Keratinocyte (primary cell): ENCODE results near the gene ATP2B2. TPM values are rescaled to one million over a fixed set of nuclear protein-coding genes. Genes with fewer than 3 reads are reported as not detected.

Experiments
- DNase-seq: peaks from one replicate; pipeline ENCODE4 v3.0.0-alpha.2; 2011; ENCODE audit warnings: low read depth, missing footprints, low spot score
- FAIRE-seq: peaks from 2 replicates; lab custom pipeline; 2011; peaks lifted over from hg19 to GRCh38; lab: Jason Lieb, UNC
- H2AFZ ChIP-seq: 2 replicates; pipeline ENCODE4 v1.6.0; 2012; ENCODE audit warnings: low read length, control low read depth, inconsistent platforms; ENCODE audit not compliant: control insufficient read depth
- H3K27ac ChIP-seq: 2 replicates; pipeline ENCODE4 v1.5.1; 2011; ENCODE audit warnings: low read length; ENCODE audit not compliant: control insufficient read depth, insufficient read depth
- H3K27me3 ChIP-seq: 3 replicates; pipeline ENCODE4 v1.6.0; 2011; ENCODE audit warnings: low read length; ENCODE audit not compliant: control insufficient read depth, insufficient read depth; ENCODE audit errors: extremely low read depth
- H3K36me3 ChIP-seq, 2 experiments: 2 replicates in 1 of 2; 3 replicates in 1 of 2; pipeline ENCODE4 v1.5.1; 2011; ENCODE audit warnings: low read length in 2 of 2, mild to moderate bottlenecking in 1 of 2; ENCODE audit not compliant: control insufficient read depth in 2 of 2, insufficient read depth in 2 of 2; ENCODE audit errors: extremely low read depth in 1 of 2
- H3K4me1 ChIP-seq: 3 replicates; pipeline ENCODE4 v1.5.1; 2011; ENCODE audit warnings: low read length; ENCODE audit not compliant: control insufficient read depth, insufficient read depth; ENCODE audit errors: extremely low read depth
- H3K4me2 ChIP-seq: 3 replicates; pipeline ENCODE4 v1.6.0; 2011; ENCODE audit warnings: low read depth, low read length; ENCODE audit not compliant: control insufficient read depth, insufficient read depth; ENCODE audit errors: extremely low read depth
- H3K4me3 ChIP-seq, 3 experiments: fragments of 200-600 bp in 1 of 3; sonication (generic) in 1 of 3; 2 replicates in 2 of 3; 3 replicates in 1 of 3; pipeline ENCODE4 v1.5.1; 2011 to 2016; ENCODE audit warnings: low read length in 3 of 3, mild to moderate bottlenecking in 3 of 3, control low read depth in 2 of 3, inconsistent platforms in 1 of 3, low read depth in 1 of 3, mixed read lengths in 1 of 3, mixed run types in 1 of 3, moderate library complexity in 1 of 3; ENCODE audit not compliant: control insufficient read depth in 2 of 3, insufficient read depth in 2 of 3; ENCODE audit errors: extremely low read depth in 1 of 3
- H3K79me2 ChIP-seq: 2 replicates; pipeline ENCODE4 v1.6.0; 2012; ENCODE audit warnings: low read length; ENCODE audit not compliant: control insufficient read depth, insufficient read depth
- H3K9ac ChIP-seq: 3 replicates; pipeline ENCODE4 v1.6.0; 2011; ENCODE audit warnings: low read length; ENCODE audit not compliant: control insufficient read depth, insufficient read depth; ENCODE audit errors: extremely low read depth
- H3K9me1 ChIP-seq: 3 replicates; pipeline ENCODE4 v1.6.0; 2011; ENCODE audit warnings: low read length; ENCODE audit not compliant: control insufficient read depth, insufficient read depth; ENCODE audit errors: extremely low read depth
- H3K9me3 ChIP-seq: 2 replicates; pipeline ENCODE4 v1.5.1; 2012; ENCODE audit warnings: low read depth, low read length; ENCODE audit not compliant: control insufficient read depth
- H4K20me1 ChIP-seq: 3 replicates; pipeline ENCODE4 v1.6.0; 2011; ENCODE audit warnings: low read length; ENCODE audit not compliant: control insufficient read depth, insufficient read depth; ENCODE audit errors: extremely low read depth
- CTCF ChIP-seq, 3 experiments: IDR thresholded peaks in 1 of 3; conservative IDR thresholded peaks in 1 of 3; optimal IDR thresholded peaks in 1 of 3; 2 replicates in 2 of 3; 3 replicates in 1 of 3; pipeline versions ENCODE3 to v1.5.1; 2011; ENCODE audit warnings: low read length in 3 of 3, mild to moderate bottlenecking in 3 of 3, moderate library complexity in 2 of 3, control low read depth in 1 of 3, inconsistent platforms in 1 of 3; ENCODE audit not compliant: insufficient read depth in 2 of 3; ENCODE audit errors: extremely low read depth in 1 of 3
- EZH2 ChIP-seq: IDR thresholded peaks from one replicate; pipeline ENCODE4 v1.6.1; 2012; ENCODE audit warnings: inconsistent platforms, mild to moderate bottlenecking, low read length, moderate library complexity
- dilution Hi-C: fragments of 300-500 bp; cut with MboI; formaldehyde crosslinking; loops from one replicate; pipeline ENCODE4 v1.7.0; 2020; ENCODE audit warnings: low sequenced_read_pairs; ENCODE audit not compliant: extremely low pct_ligation_motif_present
- polyA plus RNA-seq, 5 experiments: library from polyadenylated mRNA; depleted of rRNA in 3 of 5; stranded (reverse) in 3 of 5; stranded (forward) in 1 of 5; unstranded in 1 of 5; fragments of >200 nt; gene quantifications; 1 replicate in 1 of 5; 2 replicates in 3 of 5; 3 replicates in 1 of 5; pipeline versions ENCODE4 v1.2.1 to v1.2.3, GENCODE V29; 2011 to 2012; ENCODE audit warnings: missing spikeins in 2 of 5, low read depth in 1 of 5, low replicate concordance in 1 of 5

Gene ATP2B2
- polyA plus RNA-seq, 1 donor (not counting 4 experiments of a cell fraction or from before 2014, with no cell fraction given), result not detected

- Histone ChIP-seq H4K20me1 (no peaks in the 10 kb centered on the region), H3K36me3 (no peaks in the 10 kb centered on the region), H3K4me2 (no peak overlapping the region), H3K27ac (no peak overlapping the region), H3K27me3 (peaks cover 40% of the 10 kb centered on the region), H3K9me1 (no peaks in the 10 kb centered on the region), H3K4me3 (no peak overlapping the region), H3K9me3 (no peaks in the 10 kb centered on the region), H3K79me2 (no peaks in the 10 kb centered on the region), H3K9ac (no peak overlapping the region), H2AFZ (no peak overlapping the region), H3K4me1 (no peaks in the 10 kb centered on the region)
- dilution Hi-C loops, result no loop called here
- TF ChIP-seq CTCF (optimal IDR thresholded peaks at IDR 0.05 in 1 of 3, IDR thresholded peaks at IDR 0.05 in 1 of 3, conservative IDR thresholded peaks at IDR 0.05 in 1 of 3; ENCODE audit: extremely low read depth in 1 of 3, insufficient read depth in 2 of 3, low read length in 3 of 3) (no peak), EZH2 (no peak)
- no peak for FAIRE-seq
- DNase-seq, result no peak
Measured at GRCh38 chr3:10522646-10523303, 17.4 kb upstream of the ATP2B2 start.

DNA sequence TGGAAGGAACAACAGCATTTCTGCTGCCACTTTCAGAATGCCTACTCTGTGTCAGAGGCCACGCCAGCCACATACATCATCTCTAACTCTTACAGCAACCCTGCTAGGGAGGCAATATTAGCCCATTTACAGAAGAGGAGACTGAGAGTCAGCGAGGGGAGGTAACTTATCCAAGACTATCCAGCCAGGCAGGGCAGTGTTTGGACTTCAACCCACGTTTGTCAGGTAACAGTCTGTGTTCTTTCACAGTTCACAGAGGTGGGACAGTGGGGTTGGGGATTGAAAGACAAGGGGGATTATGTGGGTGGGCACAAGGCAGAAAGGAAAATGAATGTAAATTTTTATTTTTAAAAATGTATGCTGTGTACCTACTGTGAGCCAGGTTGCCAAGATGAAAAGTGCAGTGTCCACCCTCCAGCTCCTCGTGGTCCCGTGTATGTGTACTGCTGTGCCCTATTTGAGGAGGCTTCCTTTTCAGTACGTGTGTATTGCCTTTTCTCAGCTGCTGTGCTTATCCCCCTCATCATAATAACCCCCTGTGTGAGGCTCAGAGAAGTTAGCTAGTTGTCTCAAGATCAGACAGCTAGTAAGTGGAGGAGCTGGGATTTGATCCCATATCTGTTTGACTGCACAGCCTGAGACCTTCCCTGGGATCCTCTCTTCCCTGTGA, 16.5 kb upstream of the ATP2B2 start:
- Histone ChIP-seq H3K36me3 (no peaks in the 10 kb centered on the region), H3K27me3 (peaks cover 46% of the 10 kb centered on the region), H2AFZ (no peak overlapping the region), H4K20me1 (no peaks in the 10 kb centered on the region), H3K4me3 (no peak overlapping the region), H3K4me1 (no peaks in the 10 kb centered on the region), H3K79me2 (no peaks in the 10 kb centered on the region), H3K4me2 (no peak overlapping the region), H3K9ac (no peak overlapping the region), H3K27ac (no peak overlapping the region), H3K9me1 (no peaks in the 10 kb centered on the region), H3K9me3 (no peaks in the 10 kb centered on the region)
- no peak for TF ChIP-seq CTCF (optimal IDR thresholded peaks at IDR 0.05 in 1 of 3, IDR thresholded peaks at IDR 0.05 in 1 of 3, conservative IDR thresholded peaks at IDR 0.05 in 1 of 3; ENCODE audit: extremely low read depth in 1 of 3, insufficient read depth in 2 of 3, low read length in 3 of 3)
- TF ChIP-seq EZH2, result no peak
- dilution Hi-C loops, result no loop called here
- DNase-seq, result no peak
- no peak for FAIRE-seq
